Measurements from ENCODE around the gene NCAN.

Gene NCAN

DNA sequence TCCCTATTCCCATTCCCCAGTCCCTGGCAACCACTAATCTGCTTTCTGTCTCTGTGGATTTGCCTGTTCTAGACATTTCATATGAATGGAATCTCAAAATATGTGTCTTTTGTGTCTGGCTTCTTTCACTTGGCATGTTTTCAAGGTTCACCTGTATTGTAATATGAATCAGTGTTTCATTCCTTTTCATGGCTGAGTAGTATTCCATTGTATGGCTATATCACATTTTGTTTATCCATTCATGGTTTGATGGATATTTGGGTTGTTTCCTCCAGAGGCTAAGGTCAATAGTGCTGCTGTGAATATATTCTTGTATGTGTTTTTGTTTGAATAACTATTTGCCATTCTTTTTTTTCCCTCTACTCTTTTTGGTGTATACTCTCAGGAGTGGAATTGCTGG lies 24.4 kb downstream of the NCAN start:
- Histone ChIP-seq H3K4me3 (ENCODE audit: insufficient read depth, low read length, poor library complexity, severe bottlenecking) (no peak overlapping the region), H3F3A (ENCODE audit: insufficient read depth) (no peaks in the 10 kb centered on the region), H4K20me1 (ENCODE audit: low read depth, low read length) (no peaks in the 10 kb centered on the region), H3K27ac (ENCODE audit: low read depth, low read length) (no peak overlapping the region), H3K79me2 (ENCODE audit: insufficient read depth, low read length) (no peaks in the 10 kb centered on the region), H3K9me3 (ENCODE audit: insufficient read depth, low read length) (no peaks in the 10 kb centered on the region; the same call in 1 of the 2 replicates), H2AFZ (ENCODE audit: low read depth, low read length, severe bottlenecking) (no peak overlapping the region), H3K27me3 (ENCODE audit: low read length) (0 out of 2 replicates have a peak, but pooled peaks cover 3% of the 10 kb centered on the region), H3K9ac (ENCODE audit: low read length) (no peak overlapping the region), H3K9me2 (replicated peaks; ENCODE audit: insufficient read depth, low read length) (no peaks in the 10 kb centered on the region), H3K36me3 (ENCODE audit: low read length) (no peaks in the 10 kb centered on the region), H3K4me2 (ENCODE audit: low read depth, low read length, poor library complexity, severe bottlenecking) (no peak overlapping the region)
- no peak for TF ChIP-seq EZH2phosphoT487 (conservative IDR thresholded peaks at IDR 0.05; ENCODE audit: low read length)
- TF ChIP-seq, protein P1, sequence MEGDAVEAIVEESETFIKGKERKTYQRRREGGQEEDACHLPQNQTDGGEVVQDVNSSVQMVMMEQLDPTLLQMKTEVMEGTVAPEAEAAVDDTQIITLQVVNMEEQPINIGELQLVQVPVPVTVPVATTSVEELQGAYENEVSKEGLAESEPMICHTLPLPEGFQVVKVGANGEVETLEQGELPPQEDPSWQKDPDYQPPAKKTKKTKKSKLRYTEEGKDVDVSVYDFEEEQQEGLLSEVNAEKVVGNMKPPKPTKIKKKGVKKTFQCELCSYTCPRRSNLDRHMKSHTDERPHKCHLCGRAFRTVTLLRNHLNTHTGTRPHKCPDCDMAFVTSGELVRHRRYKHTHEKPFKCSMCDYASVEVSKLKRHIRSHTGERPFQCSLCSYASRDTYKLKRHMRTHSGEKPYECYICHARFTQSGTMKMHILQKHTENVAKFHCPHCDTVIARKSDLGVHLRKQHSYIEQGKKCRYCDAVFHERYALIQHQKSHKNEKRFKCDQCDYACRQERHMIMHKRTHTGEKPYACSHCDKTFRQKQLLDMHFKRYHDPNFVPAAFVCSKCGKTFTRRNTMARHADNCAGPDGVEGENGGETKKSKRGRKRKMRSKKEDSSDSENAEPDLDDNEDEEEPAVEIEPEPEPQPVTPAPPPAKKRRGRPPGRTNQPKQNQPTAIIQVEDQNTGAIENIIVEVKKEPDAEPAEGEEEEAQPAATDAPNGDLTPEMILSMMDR (IDR thresholded peaks at IDR 0.05; ENCODE audit: insufficient read depth, low read length, poor library complexity, severe bottlenecking) = no peak

DNA sequence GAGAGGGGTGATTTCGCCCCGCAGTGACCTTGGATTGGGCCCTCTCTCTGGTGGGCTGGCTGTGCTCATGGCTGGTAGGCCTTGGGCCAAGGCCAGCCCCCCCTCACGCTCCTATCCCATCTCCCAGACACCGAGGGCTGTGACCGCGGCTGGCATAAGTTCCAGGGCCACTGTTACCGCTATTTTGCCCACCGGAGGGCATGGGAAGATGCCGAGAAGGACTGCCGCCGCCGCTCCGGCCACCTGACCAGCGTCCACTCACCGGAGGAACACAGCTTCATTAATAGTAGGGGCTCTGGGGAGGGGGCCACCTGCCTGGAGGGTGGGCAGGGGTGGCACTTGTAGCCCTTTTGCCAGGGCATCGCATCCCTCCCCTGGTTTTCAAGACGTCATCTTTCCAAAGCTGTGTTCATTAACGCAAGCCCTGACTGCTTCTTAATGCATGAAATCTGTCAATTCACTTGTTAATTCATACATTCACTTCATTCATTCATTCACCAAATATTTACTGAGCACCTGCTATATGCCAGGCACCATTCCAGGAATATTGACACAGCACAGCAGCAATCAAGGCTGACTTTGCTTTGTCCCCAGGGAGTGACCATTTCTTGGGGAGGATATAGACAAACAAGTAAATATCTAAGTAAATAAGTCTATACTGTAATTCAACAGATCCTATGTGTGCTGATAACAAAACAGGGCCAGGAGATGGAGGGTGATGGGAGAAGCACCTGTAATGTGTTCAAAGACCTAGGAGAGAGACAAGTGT lies 26.6 kb downstream of the NCAN start:
- Histone ChIP-seq H3K27me3 (ENCODE audit: low read length) (0 out of 2 replicates have a peak, but pooled peaks cover 3% of the 10 kb centered on the region), H2AFZ (ENCODE audit: low read depth, low read length, severe bottlenecking) (no peak overlapping the region), H3K9me2 (replicated peaks; ENCODE audit: insufficient read depth, low read length) (no peaks in the 10 kb centered on the region), H3K79me2 (ENCODE audit: insufficient read depth, low read length) (no peaks in the 10 kb centered on the region), H3K9me3 (ENCODE audit: insufficient read depth, low read length) (no peaks in the 10 kb centered on the region; the same call in 1 of the 2 replicates), H3K27ac (ENCODE audit: low read depth, low read length) (no peak overlapping the region), H3K4me3 (ENCODE audit: insufficient read depth, low read length, poor library complexity, severe bottlenecking) (no peak overlapping the region), H3F3A (ENCODE audit: insufficient read depth) (no peaks in the 10 kb centered on the region), H4K20me1 (ENCODE audit: low read depth, low read length) (no peaks in the 10 kb centered on the region), H3K36me3 (ENCODE audit: low read length) (no peaks in the 10 kb centered on the region), H3K4me2 (ENCODE audit: low read depth, low read length, poor library complexity, severe bottlenecking) (no peak overlapping the region), H3K9ac (ENCODE audit: low read length) (no peak overlapping the region)
- no peak for TF ChIP-seq EZH2phosphoT487 (conservative IDR thresholded peaks at IDR 0.05; ENCODE audit: low read length)
- TF ChIP-seq, protein P1 (IDR thresholded peaks at IDR 0.05; ENCODE audit: insufficient read depth, low read length, poor library complexity, severe bottlenecking) = no peak

DNA sequence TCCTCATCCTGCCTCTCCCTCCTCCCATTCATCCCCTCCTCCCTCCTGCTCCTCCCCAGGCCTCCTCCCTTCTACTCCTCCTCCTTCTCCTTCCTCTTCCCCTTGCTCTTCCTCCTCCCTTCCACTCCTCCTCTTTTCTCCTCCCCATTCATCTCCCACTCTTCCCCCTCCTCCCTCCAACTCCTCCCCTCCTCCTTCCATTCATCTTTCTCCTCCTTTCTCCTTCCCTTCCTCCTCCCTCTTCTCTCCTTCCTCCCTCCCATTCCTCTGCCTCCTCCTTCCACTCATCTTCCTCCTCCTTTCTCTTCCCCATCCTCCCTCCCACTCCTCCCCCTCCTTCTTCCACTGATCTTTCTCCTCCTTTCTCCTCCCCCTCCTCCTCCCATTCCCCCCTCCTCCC lies 27.9 kb downstream of the NCAN start:
- Histone ChIP-seq H3K36me3 (ENCODE audit: low read length) (no peaks in the 10 kb centered on the region), H3K9ac (ENCODE audit: low read length) (no peak overlapping the region), H3K27ac (ENCODE audit: low read depth, low read length) (no peak overlapping the region), H4K20me1 (ENCODE audit: low read depth, low read length) (no peaks in the 10 kb centered on the region), H3K9me2 (replicated peaks; ENCODE audit: insufficient read depth, low read length) (no peaks in the 10 kb centered on the region), H3K4me3 (ENCODE audit: insufficient read depth, low read length, poor library complexity, severe bottlenecking) (no peak overlapping the region), H3K79me2 (ENCODE audit: insufficient read depth, low read length) (no peaks in the 10 kb centered on the region), H2AFZ (ENCODE audit: low read depth, low read length, severe bottlenecking) (no peak overlapping the region), H3K27me3 (ENCODE audit: low read length) (no peaks in the 10 kb centered on the region), H3F3A (ENCODE audit: insufficient read depth) (no peaks in the 10 kb centered on the region), H3K9me3 (ENCODE audit: insufficient read depth, low read length) (no peaks in the 10 kb centered on the region; the same call in 1 of the 2 replicates), H3K4me2 (ENCODE audit: low read depth, low read length, poor library complexity, severe bottlenecking) (no peak overlapping the region)
- TF ChIP-seq, protein P1 (IDR thresholded peaks at IDR 0.05; ENCODE audit: insufficient read depth, low read length, poor library complexity, severe bottlenecking) = no peak
- no peak for TF ChIP-seq EZH2phosphoT487 (conservative IDR thresholded peaks at IDR 0.05; ENCODE audit: low read length)
